ENCODE data around the gene DHFR2. TPM values are rescaled to one million over a fixed set of nuclear protein-coding genes. Genes with fewer than 3 reads are reported as not detected.

DHFR2 gene
- total and polyA plus RNA-seq, 2 donors (not counting 3 experiments of a cell fraction or from before 2014, with no cell fraction given), result 0.65 to 2.2 TPM

DNA sequence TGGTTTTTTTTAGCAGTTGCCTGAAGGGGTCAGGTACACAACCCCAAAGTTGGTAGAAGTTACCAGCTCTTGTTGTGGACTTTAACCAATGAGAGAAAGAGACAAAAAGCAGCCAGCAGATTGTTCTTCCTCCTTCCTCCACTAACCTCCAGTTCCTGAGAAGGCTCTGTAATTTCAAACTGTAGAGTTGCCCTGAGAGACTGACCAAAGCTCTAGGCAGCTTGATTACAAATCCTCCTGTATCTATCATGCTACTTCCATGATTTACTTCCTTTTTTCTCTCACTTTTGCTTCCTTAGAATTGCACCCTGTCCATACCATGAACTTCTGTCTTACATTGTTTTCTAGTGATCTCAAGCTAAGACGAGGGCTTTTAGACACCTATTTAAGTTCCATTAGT, 29.4 kb upstream of the DHFR2 start:
- dilution Hi-C loops (cut with MboI; ENCODE audit: extremely low pct_ligation_motif_present, low sequenced_read_pairs) (no loop called here), intact Hi-C loops (cut with micrococcal nuclease) (no loop called here)
- no peak overlapping the region for H3K27ac ChIP-seq (ENCODE audit: insufficient read depth, low read depth, low read length)
- ChIA-PET POLR2A (no interaction called here), CTCF (interaction anchor here (0.9 kb wide), 1 partner anchor 10 kb away, joined by 3 read pairs; no protein-coding TSS in a partner anchor)
- no peak overlapping the region for H3K4me3 ChIP-seq (replicated peaks in 1 of 3; ENCODE audit: insufficient read depth in 1 of 3, low read depth in 1 of 3, low read length in 3 of 3)
- H3K4me1 ChIP-seq (ENCODE audit: control insufficient read depth, extremely low read depth, insufficient read depth, low read length), result no peaks in the 10 kb centered on the region
- no peaks in the 10 kb centered on the region for H3K79me2 ChIP-seq (ENCODE audit: control insufficient read depth, insufficient read depth, low read length)
- FAIRE-seq, result no peak
- no peaks in the 10 kb centered on the region for H3K9me1 ChIP-seq (replicated peaks; ENCODE audit: control insufficient read depth, extremely low read depth, insufficient read depth, low read length)
- H3K27me3 ChIP-seq (ENCODE audit: control insufficient read depth in 2 of 2, insufficient read depth in 2 of 2, low read length in 2 of 2), result no peaks in the 10 kb centered on the region
- H4K20me1 ChIP-seq (replicated peaks; ENCODE audit: control insufficient read depth, extremely low read depth, insufficient read depth, low read length), result no peaks in the 10 kb centered on the region
- TF ChIP-seq, protein P1, sequence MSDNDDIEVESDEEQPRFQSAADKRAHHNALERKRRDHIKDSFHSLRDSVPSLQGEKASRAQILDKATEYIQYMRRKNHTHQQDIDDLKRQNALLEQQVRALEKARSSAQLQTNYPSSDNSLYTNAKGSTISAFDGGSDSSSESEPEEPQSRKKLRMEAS (IDR thresholded peaks at IDR 0.05; ENCODE audit: insufficient read depth, insufficient read length), result no peak
- TF ChIP-seq EZH2 (IDR thresholded peaks at IDR 0.05; ENCODE audit: borderline replicate concordance, low read depth, low read length, severe bottlenecking) (no peak), POLR2AphosphoS5 (IDR thresholded peaks at IDR 0.05; ENCODE audit: insufficient read depth, low read depth, low read length) (no peak), MYC (IDR thresholded peaks at IDR 0.05; ENCODE audit: low read depth, low read length) (no peak), GATA2 (IDR thresholded peaks at IDR 0.05; ENCODE audit: insufficient read depth, insufficient read length, low read depth, low read length) (no peak), POLR2A (IDR thresholded peaks at IDR 0.05; ENCODE audit: low read depth, low read length) (no peak)
- TF ChIP-seq, protein P2, sequence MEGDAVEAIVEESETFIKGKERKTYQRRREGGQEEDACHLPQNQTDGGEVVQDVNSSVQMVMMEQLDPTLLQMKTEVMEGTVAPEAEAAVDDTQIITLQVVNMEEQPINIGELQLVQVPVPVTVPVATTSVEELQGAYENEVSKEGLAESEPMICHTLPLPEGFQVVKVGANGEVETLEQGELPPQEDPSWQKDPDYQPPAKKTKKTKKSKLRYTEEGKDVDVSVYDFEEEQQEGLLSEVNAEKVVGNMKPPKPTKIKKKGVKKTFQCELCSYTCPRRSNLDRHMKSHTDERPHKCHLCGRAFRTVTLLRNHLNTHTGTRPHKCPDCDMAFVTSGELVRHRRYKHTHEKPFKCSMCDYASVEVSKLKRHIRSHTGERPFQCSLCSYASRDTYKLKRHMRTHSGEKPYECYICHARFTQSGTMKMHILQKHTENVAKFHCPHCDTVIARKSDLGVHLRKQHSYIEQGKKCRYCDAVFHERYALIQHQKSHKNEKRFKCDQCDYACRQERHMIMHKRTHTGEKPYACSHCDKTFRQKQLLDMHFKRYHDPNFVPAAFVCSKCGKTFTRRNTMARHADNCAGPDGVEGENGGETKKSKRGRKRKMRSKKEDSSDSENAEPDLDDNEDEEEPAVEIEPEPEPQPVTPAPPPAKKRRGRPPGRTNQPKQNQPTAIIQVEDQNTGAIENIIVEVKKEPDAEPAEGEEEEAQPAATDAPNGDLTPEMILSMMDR (IDR thresholded peaks at IDR 0.05; ENCODE audit: extremely low read depth in 1 of 2, insufficient read depth in 1 of 2, low read depth in 1 of 2, low read length in 2 of 2), result no peak
- BruUV-seq (replicated peaks), result no TSS peak
- H2AFZ ChIP-seq (ENCODE audit: low read depth, low read length), result no peak overlapping the region
- no peak for DNase-seq (ENCODE audit: low read depth, low spot score)
- H3K36me3 ChIP-seq (ENCODE audit: control insufficient read depth in 2 of 2, extremely low read depth in 1 of 2, insufficient read depth in 2 of 2, low read length in 2 of 2), result peaks cover 0 to 8% of the 10 kb centered on the region in 2 experiments
- H3K9ac ChIP-seq (replicated peaks; ENCODE audit: extremely low read depth, insufficient read depth, low read length), result no peak overlapping the region
- H3K9me3 ChIP-seq (replicated peaks; ENCODE audit: control insufficient read depth, insufficient read depth, low read length), result no peaks in the 10 kb centered on the region
- H3K4me2 ChIP-seq (ENCODE audit: insufficient read depth, low read length), result no peak overlapping the region
